Mesenteric fat pad (tissue), 1 donor: ENCODE data around the gene MDC1. TPM values are rescaled to one million over a fixed set of nuclear protein-coding genes. Genes with fewer than 3 reads are reported as not detected.
"Not testable (repeated sequence)": the region's sequence is repeated elsewhere in the genome, so short reads cannot be mapped to it uniquely, and the experiment has no call there.

Source experiments
- DNase-seq: peaks from one replicate; pipeline ENCODE4 v3.0.0-alpha.2; 2020; ENCODE audit warnings: low spot score
- long read RNA-seq: library from polyadenylated mRNA; unstranded; transcript quantifications from one replicate; pipeline ENCODE4 v2.0.0, GENCODE V29; 2020
- total RNA-seq: library from RNA; stranded (reverse); fragmentation: NEBNext Ultra II Directional; extraction: Animal tissue kit (Norgen Biotek cat#: 25700); gene quantifications from one replicate; pipeline ENCODE4 v1.2.1, GENCODE V29; 2021
- donor health status: DM: yes; HTN: yes; CAD: no.

The MDC1 gene, protein sequence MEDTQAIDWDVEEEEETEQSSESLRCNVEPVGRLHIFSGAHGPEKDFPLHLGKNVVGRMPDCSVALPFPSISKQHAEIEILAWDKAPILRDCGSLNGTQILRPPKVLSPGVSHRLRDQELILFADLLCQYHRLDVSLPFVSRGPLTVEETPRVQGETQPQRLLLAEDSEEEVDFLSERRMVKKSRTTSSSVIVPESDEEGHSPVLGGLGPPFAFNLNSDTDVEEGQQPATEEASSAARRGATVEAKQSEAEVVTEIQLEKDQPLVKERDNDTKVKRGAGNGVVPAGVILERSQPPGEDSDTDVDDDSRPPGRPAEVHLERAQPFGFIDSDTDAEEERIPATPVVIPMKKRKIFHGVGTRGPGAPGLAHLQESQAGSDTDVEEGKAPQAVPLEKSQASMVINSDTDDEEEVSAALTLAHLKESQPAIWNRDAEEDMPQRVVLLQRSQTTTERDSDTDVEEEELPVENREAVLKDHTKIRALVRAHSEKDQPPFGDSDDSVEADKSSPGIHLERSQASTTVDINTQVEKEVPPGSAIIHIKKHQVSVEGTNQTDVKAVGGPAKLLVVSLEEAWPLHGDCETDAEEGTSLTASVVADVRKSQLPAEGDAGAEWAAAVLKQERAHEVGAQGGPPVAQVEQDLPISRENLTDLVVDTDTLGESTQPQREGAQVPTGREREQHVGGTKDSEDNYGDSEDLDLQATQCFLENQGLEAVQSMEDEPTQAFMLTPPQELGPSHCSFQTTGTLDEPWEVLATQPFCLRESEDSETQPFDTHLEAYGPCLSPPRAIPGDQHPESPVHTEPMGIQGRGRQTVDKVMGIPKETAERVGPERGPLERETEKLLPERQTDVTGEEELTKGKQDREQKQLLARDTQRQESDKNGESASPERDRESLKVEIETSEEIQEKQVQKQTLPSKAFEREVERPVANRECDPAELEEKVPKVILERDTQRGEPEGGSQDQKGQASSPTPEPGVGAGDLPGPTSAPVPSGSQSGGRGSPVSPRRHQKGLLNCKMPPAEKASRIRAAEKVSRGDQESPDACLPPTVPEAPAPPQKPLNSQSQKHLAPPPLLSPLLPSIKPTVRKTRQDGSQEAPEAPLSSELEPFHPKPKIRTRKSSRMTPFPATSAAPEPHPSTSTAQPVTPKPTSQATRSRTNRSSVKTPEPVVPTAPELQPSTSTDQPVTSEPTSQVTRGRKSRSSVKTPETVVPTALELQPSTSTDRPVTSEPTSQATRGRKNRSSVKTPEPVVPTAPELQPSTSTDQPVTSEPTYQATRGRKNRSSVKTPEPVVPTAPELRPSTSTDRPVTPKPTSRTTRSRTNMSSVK (N-terminal part only)
- total RNA-seq, result 19.8 TPM
- long read RNA-seq, partial matches to known transcripts, result 5 of 10 reads
- long read RNA-seq, other reads (novel, unspliced or antisense), result 4 of 10 reads

GRCh38 chr6:30717129-30717844, at the start of gene MDC1:
Gene MDC1 (minus strand): TSS chr6:30717281. CDS start chr6:30715175, 2,106 bp downstream.
- DNase-seq, result peak; percentile 100

- DNase-seq, result no peak
Measured at GRCh38 chr6:30766461-30767157, 49.5 kb upstream of the MDC1 start.

DNA sequence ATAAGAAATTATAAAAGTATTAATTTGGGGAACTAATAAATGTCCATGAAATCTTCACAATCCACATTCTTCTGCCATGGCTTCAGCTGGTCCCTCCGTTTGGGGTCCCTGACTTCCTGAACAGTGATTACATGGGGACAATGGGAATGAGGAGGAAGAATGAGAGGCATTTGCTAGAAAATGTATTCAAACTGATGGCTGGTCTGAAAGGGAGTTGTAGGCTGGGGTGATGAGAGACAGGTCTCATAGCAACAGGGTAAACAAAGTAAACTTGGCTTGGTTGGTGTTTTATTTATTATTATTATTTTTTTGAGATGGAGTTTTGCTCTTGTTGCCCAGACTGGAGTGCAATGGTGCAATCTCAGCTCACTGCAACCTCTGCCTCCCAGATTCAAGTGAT, 48.4 kb upstream of the MDC1 start:
- not testable (repeated sequence) for DNase-seq

DNA sequence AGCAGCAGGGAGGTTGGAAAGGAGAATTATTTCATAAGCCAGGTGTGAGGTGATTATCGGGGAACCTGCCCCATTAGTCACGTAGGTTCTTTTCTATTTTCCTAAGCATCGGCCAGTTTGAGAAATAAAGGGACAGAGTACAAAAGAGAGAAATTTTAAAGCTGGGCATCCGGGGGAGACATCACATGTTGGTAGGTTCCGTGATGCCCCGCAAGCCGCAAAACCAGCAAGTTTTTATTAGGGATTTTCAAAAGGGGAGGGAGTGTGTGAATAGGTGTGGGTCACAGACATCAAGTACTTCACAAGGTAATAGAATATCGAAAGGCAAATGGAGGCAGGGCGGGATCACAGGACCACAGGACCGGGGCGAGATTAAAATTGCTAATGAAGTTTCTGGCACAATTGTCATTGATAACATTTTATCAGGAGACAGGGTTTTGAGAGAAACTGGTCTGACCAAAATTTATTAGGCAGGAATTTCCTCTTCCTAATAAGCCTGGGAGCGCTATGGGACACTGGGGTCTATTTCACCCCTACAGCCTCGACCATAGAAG, 47.5 kb upstream of the MDC1 start:
- DNase-seq, result not testable (repeated sequence)

- DNase-seq, result no peak
Measured at GRCh38 chr6:30763618-30764489, 46.8 kb upstream of the MDC1 start.

DNA sequence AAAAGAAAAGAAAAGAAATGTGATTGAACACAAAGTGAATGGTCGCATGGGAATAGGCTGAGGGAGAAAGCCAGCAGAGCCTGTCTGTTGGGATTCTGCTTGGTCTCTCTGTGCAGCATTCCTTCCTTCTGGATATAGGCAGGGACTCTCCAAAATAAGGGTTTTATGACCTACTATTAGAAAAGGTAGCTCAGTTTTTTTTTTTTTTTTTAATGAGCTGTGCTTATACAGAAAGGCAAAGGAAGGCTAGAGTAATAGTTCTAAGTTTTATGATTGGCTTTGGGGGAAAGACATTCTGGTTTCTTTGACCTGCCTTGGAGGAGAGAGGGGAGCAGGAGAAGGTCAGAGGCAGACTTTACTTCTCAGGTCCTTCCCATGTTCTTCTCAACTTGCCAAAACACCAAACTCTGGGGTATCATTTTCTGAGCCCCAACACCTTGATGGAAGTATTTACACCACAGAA, 46.1 kb upstream of the MDC1 start:
- no peak for DNase-seq

DNA sequence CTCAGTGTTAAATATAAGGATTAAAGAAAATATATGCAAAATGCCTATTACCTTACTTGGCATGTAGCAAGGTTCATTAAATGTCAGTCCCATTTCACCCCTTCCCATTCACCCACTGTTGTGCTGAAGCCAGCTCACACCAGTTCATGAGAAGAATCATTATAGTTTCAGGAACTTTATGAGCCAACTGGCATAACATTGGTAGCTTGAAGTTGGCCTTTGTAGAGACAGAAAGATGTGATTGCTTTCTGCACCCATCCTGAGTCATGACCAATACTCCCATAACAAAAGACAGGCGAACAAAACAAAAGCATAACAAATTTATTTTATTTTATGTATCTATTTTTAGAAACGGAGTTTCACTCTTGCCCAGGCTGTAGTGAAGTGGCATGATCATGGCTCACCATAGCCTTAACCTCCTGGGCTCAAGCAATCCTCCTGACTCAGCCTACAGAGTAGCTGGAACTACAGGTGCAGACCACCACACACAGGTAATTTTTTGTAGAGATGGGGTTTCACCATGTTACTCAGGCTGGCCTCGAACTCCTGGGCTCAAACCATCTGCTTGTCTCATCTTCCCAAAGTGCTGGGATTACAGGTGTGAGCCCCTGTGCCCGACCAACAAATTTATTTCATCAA, 44.8 kb upstream of the MDC1 start:
- DNase-seq, result no peak

DNA sequence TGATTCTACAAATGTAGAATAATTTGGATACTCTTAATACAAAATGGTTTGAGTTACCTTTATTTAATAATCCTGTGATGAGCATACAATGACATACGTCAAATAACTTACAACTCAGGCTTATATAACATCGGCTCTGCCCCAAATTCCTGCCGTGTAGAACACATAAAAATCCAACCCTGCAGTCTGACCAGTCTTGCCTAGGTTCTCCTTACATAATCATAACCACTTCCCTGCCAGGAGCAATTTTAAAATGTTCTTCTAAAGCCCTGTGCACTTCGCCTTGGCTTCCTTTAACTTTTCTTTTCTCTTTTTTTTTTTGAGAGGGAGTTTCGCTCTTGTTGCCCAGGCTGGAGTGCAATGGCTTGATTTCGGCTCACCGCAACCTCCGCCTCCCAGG, 43.5 kb upstream of the MDC1 start:
- no peak for DNase-seq

DNA sequence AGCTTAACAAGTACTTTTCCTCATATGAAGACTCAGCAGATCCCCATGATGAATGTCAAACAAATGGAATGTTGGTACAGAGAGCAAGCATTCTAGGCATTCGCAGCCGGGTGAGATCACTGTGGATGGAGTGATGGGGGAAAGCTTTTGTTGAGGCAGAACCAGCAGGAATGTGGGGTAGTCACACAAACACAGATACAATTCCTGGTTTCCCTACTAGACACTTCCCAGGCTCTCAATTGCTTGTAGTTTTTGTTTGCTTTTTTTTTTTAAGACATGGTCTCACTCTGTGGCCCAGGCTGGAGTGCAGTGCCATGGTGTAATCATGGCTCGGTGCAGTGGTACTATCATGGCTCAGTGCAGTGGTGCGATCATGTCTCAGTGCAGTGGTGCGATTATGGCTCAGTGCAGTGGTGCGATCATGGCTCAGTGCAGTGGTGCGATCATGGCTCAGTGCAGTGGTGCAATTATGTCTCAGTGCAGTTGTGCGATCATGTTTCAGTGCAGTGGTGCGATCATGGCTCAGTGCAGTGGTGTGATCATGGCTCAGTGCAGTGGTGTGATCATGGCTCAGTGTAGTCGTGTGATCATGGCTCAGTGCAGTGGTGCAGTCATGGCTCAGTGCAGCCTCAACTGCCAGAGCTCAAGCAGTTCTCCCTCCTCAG, 42.6 kb upstream of the MDC1 start:
- DNase-seq, result no peak

- no peak for DNase-seq
Measured at GRCh38 chr6:30757261-30757904, 40.3 kb upstream of the MDC1 start.

DNA sequence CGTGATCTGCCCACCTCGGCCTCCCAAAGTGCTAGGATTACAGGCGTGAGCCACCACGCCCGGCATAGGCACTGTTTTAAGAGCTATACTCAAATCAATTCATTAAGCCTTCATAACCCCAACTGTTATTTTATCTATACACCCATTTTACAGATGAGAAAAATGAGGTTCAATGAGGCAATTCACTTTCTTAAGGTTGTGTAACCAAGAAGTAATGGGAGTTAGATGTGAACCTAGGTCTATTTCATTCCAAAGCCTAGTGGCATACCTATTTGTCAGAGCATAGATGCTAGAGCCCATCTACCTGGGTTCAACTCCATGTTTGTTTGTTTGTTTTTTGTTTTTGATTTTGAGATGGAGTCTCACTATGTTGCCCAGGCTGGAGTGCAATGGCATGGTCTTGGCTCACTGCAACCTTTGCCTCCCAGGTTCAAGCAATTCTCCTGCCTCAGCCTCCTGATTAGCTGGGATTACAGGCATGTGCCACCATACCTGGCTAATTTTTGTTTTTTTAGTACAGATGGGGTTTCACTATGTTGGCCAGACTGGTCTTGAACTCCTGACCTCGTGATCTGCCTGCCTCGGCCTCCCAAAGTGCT, 39.4 kb upstream of the MDC1 start:
- DNase-seq, result not testable (repeated sequence)

GRCh38 chr6:30754631-30755030, 37.5 kb upstream of the MDC1 start:
- no peak for DNase-seq

GRCh38 chr6:30752157-30752927, 35.3 kb upstream of the MDC1 start:
- DNase-seq, result peak; percentile 95

- no peak for DNase-seq
Measured at GRCh38 chr6:30750379-30750668, 33.2 kb upstream of the MDC1 start.

- no peak for DNase-seq
Measured at GRCh38 chr6:30749554-30750378, 32.7 kb upstream of the MDC1 start.
